GM23248 (cell line): Measurements from ENCODE around the gene RERE.

Experiments
- EZH2 ChIP-seq: fragments of 200-600 bp; sonication (generic); IDR thresholded peaks from 2 replicates; pipeline ENCODE4 v1.6.1; 2018; ENCODE audit warnings: antibody characterized with exemption, mild to moderate bottlenecking; ENCODE audit not compliant: insufficient read depth, poor library complexity, severe bottlenecking
- EZH2phosphoT487 ChIP-seq: fragments of 200-600 bp; sonication (generic); IDR thresholded peaks from 2 replicates; pipeline ENCODE4 v1.6.1; 2018; ENCODE audit warnings: antibody characterized with exemption, moderate library complexity, mild to moderate bottlenecking, low read depth; ENCODE audit not compliant: insufficient read depth

DNA sequence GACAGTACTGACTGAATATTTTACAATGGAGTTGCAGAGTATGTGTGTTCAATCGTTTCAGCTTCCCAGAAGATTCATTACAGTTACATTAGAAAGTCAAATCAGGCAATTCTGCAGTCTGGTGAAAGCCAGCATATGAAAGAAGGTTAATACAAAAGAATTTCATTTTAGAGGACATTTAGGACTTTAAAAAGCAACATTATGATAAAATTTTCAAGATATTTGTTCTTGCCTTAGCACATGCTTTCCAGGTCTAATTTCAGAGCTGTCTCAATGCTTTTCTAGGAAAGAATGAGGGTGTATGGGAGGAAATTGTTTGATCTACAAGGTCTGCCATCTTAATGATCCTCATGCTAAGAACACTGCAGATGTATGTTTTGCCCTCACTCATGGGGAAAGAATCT, 63.2 kb downstream of the RERE start:
- no peak for TF ChIP-seq EZH2
- no peak for TF ChIP-seq EZH2phosphoT487
